ENCODE measurements around the gene ATOH1. TPM values are rescaled to one million over a fixed set of nuclear protein-coding genes. Genes with fewer than 3 reads are reported as not detected.

The ATOH1 gene
- polyA plus RNA-seq, 2 donors: 0.04 TPM; not detected in 1

DNA sequence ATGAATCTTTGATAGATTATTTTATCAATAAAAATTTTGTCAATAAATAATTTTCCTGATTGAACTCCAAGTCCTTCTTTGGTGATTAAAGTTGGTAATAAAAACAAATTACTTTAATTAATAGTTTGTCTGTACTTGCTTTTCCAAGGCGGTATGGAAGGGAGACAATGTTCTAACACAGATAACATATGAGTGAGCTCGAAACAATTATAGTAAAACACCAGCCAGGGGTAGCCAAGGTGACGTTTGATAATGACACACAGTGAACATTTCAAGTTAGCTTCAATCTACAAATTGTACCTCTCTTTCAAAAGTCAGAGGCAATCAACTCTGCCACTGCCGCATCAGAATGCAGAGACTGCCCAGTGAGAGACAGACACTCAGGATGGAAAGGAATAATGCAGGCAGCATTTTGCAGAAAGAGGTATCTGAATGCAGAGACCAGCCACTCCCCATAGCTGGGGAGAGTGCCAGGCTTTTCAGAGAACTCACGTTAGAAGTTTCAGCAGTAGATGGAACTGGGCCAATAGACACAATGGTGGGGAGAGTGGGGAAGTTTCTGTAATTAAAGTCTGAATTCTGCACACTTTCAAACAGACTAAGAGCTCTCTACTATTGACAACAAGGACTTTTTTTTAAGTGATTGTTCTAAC, 18.1 kb upstream of the ATOH1 start:
- Histone ChIP-seq H3K4me1 (ENCODE audit: control insufficient read depth in 2 of 2, insufficient read depth in 2 of 2, low read length in 1 of 2) (no peaks in the 10 kb centered on the region), H3K4me3 (ENCODE audit: low read depth in 1 of 2, low read length in 2 of 2) (no peak overlapping the region)
- 41 to 42% methylated on average over 5 of the region's 5 CpGs for WGBS, 2 donors

DNA sequence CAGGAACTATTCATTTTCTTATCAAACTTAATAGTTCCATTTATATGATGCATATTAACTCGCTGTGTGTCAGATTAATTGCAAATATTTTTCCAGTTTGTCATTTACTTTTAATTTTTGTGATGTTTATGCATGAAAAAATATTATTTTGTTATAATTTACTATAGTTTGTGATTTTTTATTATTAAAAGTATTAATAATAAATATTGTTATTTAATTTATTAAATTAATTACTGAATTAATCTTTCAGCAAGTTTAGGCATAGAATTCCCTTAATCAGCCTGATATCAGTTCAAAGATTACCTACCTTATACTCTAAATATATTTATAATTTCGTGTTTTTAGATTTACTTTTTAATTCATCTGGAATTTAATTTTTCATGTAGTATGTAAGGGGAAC, 15.5 kb upstream of the ATOH1 start:
- 70 to 89% methylated on average over 2 of the region's 2 CpGs for WGBS, 2 donors

More for the DNA sequence above, 18.1 kb upstream of the ATOH1 start:
- Histone ChIP-seq H3K27ac (ENCODE audit: low read depth in 2 of 2, low read length in 1 of 2) (no peak overlapping the region), H3K27me3 (ENCODE audit: control insufficient read depth in 1 of 2, insufficient read depth in 2 of 2, low read length in 2 of 2) (no peaks in the 10 kb centered on the region), H3K9me3 (ENCODE audit: control insufficient read depth in 2 of 2, insufficient read depth in 1 of 2, low read depth in 1 of 2, low read length in 1 of 2) (no peaks in the 10 kb centered on the region), H3K36me3 (ENCODE audit: control insufficient read depth in 2 of 2, insufficient read depth in 2 of 2, low read length in 1 of 2) (no peaks in the 10 kb centered on the region)

GRCh38 chr4:93814141-93814540, 14.4 kb upstream of the ATOH1 start:
- H3K27me3 ChIP-seq (ENCODE audit: control insufficient read depth in 1 of 2, insufficient read depth in 2 of 2, low read length in 2 of 2): no peaks in the 10 kb centered on the region
- H3K9me3 ChIP-seq (ENCODE audit: control insufficient read depth in 2 of 2, insufficient read depth in 1 of 2, low read depth in 1 of 2, low read length in 1 of 2): no peaks in the 10 kb centered on the region
- no peaks in the 10 kb centered on the region for H3K36me3 ChIP-seq (ENCODE audit: control insufficient read depth in 2 of 2, insufficient read depth in 2 of 2, low read length in 1 of 2)
- H3K4me1 ChIP-seq (ENCODE audit: control insufficient read depth in 2 of 2, insufficient read depth in 2 of 2, low read length in 1 of 2): no peaks in the 10 kb centered on the region
- 85 to 88% methylated on average over 3 of the region's 3 CpGs for WGBS, 2 donors
- no peak overlapping the region for H3K4me3 ChIP-seq (ENCODE audit: low read depth in 1 of 2, low read length in 2 of 2)
- no peak overlapping the region for H3K27ac ChIP-seq (ENCODE audit: low read depth in 2 of 2, low read length in 1 of 2)

More for the DNA sequence above, 15.5 kb upstream of the ATOH1 start:
- Histone ChIP-seq H3K27me3 (ENCODE audit: control insufficient read depth in 1 of 2, insufficient read depth in 2 of 2, low read length in 2 of 2) (no peaks in the 10 kb centered on the region), H3K9me3 (ENCODE audit: control insufficient read depth in 2 of 2, insufficient read depth in 1 of 2, low read depth in 1 of 2, low read length in 1 of 2) (no peaks in the 10 kb centered on the region), H3K4me3 (ENCODE audit: low read depth in 1 of 2, low read length in 2 of 2) (no peak overlapping the region), H3K36me3 (ENCODE audit: control insufficient read depth in 2 of 2, insufficient read depth in 2 of 2, low read length in 1 of 2) (no peaks in the 10 kb centered on the region), H3K4me1 (ENCODE audit: control insufficient read depth in 2 of 2, insufficient read depth in 2 of 2, low read length in 1 of 2) (no peaks in the 10 kb centered on the region), H3K27ac (ENCODE audit: low read depth in 2 of 2, low read length in 1 of 2) (no peak overlapping the region)

DNA sequence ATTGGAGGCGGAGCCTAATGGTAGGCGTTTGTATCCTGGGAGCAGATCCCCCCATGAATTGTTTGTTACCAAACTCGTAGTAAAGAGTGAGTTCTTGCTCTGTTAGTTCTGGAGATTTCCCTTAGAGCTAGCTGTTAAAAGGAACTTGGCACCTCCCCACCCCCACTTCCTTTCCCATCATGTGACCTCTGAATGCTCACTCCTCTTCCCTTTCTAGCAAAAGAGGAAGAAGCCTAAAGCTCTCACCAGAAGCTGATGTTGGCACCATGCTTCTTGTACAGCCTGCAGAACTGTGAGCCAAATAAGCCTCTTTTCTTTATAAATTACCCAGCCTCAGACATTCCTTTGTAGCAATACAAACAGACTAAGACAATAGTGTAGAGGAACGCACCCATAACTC, 13.8 kb upstream of the ATOH1 start:
- WGBS, 2 donors: 41 to 62% methylated on average over 4 of the region's 4 CpGs
- Histone ChIP-seq H3K4me3 (ENCODE audit: low read depth in 1 of 2, low read length in 2 of 2) (no peak overlapping the region), H3K36me3 (ENCODE audit: control insufficient read depth in 2 of 2, insufficient read depth in 2 of 2, low read length in 1 of 2) (no peaks in the 10 kb centered on the region), H3K27ac (ENCODE audit: low read depth in 2 of 2, low read length in 1 of 2) (no peak overlapping the region), H3K9me3 (ENCODE audit: control insufficient read depth in 2 of 2, insufficient read depth in 1 of 2, low read depth in 1 of 2, low read length in 1 of 2) (no peaks in the 10 kb centered on the region), H3K27me3 (ENCODE audit: control insufficient read depth in 1 of 2, insufficient read depth in 2 of 2, low read length in 2 of 2) (no peaks in the 10 kb centered on the region), H3K4me1 (ENCODE audit: control insufficient read depth in 2 of 2, insufficient read depth in 2 of 2, low read length in 1 of 2) (no peaks in the 10 kb centered on the region)

DNA sequence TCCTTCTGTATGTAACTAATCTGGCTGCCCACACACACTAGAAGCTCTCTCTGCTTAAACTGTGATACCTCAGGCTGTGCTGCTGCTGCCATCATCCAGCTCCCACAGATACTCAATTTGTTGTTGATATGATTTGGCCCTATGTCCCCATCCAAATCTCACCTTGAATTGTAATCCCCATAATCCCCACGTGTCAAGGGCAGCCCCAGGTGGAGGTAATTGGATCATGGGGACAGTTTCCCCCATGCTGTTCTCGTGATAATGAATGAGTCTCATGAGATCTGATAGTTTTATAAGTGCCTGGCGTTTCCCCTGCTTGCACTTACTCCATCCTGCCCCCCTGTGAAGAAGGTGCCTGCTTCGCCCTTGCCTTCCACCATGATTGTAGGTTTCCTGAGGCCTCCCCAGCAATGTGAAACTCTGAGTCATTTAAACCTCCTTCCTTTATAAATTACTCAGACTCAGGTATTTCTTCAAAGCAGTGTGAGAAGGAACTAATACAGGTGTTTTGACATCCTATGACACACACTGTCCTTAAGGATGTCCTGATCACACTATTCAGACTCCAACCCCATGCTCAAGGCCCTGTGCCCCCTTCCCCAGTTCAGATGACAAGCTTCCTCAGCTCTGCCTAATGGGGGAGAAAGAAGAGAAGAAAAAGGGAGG, 2.9 kb upstream of the ATOH1 start:
- Histone ChIP-seq H3K27ac (ENCODE audit: low read depth in 2 of 2, low read length in 1 of 2) (no peak overlapping the region), H3K27me3 (ENCODE audit: control insufficient read depth in 1 of 2, insufficient read depth in 2 of 2, low read length in 2 of 2) (peaks cover 5 to 20% of the 10 kb centered on the region in 2 donors), H3K4me1 (ENCODE audit: control insufficient read depth in 2 of 2, insufficient read depth in 2 of 2, low read length in 1 of 2) (peaks cover 3 to 11% of the 10 kb centered on the region in 2 donors), H3K4me3 (ENCODE audit: low read depth in 1 of 2, low read length in 2 of 2) (no peak overlapping the region), H3K36me3 (ENCODE audit: control insufficient read depth in 2 of 2, insufficient read depth in 2 of 2, low read length in 1 of 2) (no peaks in the 10 kb centered on the region), H3K9me3 (ENCODE audit: control insufficient read depth in 2 of 2, insufficient read depth in 1 of 2, low read depth in 1 of 2, low read length in 1 of 2) (peaks cover 0 to 6% of the 10 kb centered on the region in 2 donors)
- 39 to 51% methylated on average over 4 of the region's 4 CpGs for WGBS, 2 donors

DNA sequence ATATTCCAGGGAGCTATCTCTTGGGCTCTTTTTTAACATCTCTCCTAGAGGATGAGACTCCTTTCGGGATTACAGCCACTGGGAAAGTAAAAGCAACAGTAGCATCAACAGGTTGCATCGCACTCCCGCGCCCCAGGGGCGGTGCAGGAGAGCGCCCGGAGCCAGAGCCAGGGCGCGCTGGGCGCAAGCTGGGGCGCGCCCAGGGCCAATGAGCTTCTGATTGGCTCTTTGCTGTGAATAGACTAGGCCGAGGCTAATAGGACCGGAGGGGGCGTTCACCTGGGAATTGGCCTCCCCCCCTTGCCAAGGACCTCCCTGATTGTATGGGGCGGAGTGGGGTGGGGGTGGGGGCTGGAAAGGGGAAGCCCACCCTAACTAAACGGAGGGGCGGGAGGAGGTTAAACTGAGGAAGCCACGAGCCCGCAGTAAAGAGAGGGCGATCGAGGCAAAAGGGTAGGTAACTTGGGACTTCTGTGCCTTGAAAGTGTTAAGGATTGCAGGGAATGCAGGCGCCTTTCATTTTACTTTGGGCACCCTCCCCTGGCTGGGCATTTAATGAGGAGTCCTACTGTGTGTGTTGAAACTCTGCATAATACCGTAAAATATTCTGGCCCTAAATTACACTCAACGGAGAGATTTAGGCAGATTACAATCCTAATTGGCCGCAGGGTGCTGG, 1.1 kb upstream of the ATOH1 start:
- Histone ChIP-seq H3K4me3 (ENCODE audit: low read depth in 1 of 2, low read length in 2 of 2) (no peak overlapping the region), H3K4me1 (ENCODE audit: control insufficient read depth in 2 of 2, insufficient read depth in 2 of 2, low read length in 1 of 2) (peaks cover 3 to 11% of the 10 kb centered on the region in 2 donors), H3K36me3 (ENCODE audit: control insufficient read depth in 2 of 2, insufficient read depth in 2 of 2, low read length in 1 of 2) (no peaks in the 10 kb centered on the region), H3K27ac (ENCODE audit: low read depth in 2 of 2, low read length in 1 of 2) (no peak overlapping the region), H3K27me3 (ENCODE audit: control insufficient read depth in 1 of 2, insufficient read depth in 2 of 2, low read length in 2 of 2) (peaks cover 5 to 25% of the 10 kb centered on the region in 2 donors), H3K9me3 (ENCODE audit: control insufficient read depth in 2 of 2, insufficient read depth in 1 of 2, low read depth in 1 of 2, low read length in 1 of 2) (peaks cover 0 to 6% of the 10 kb centered on the region in 2 donors)
- 4 to 6% methylated on average over 26 of the region's 26 CpGs for WGBS, 2 donors

GRCh38 chr4:93828995-93829819, 654 bp downstream of the ATOH1 start:
- no peak overlapping the region for H3K27ac ChIP-seq (ENCODE audit: low read depth in 2 of 2, low read length in 1 of 2)
- 2% methylated on average over 70 of the region's 70 CpGs for WGBS, 2 donors

DNA sequence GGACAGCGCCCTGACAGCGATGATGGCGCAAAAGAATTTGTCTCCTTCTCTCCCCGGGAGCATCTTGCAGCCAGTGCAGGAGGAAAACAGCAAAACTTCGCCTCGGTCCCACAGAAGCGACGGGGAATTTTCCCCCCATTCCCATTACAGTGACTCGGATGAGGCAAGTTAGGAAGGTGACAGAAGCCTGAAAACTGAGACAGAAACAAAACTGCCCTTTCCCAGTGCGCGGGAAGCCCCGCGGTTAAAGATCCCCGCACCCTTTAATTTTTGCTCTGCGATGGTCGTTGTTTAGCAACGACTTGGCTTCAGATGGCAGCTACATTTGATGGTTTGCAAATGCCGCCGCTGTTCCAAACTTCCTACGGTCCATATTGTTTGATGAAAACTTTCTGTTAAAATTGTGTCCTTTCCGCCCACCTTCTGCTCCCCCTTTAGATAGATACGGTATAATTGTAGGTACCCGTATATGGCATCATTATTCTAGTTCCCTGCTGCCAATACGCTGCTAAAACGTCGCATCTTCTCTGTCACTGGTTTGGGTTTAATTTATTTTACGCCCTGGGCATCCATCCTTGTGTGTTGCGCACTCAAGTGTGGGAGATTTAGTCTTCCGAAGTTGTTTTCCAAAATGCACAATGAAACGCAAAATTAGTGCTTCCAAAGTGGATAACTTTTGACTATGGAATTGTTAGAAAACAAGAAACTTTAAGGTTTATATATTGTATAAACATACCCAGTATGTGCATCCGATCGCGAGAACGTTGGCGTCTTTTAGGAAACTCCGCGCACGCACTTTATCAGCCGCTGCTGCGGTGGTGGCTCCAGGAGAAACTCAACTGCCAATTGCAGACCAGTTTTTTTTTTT, 1.5 kb downstream of the ATOH1 start:
- H3K4me1 ChIP-seq (ENCODE audit: control insufficient read depth in 2 of 2, insufficient read depth in 2 of 2, low read length in 1 of 2): peaks cover 3 to 11% of the 10 kb centered on the region in 2 donors
- H3K27ac ChIP-seq (ENCODE audit: low read depth in 2 of 2, low read length in 1 of 2): no peak overlapping the region
- WGBS, 2 donors: 16 to 17% methylated on average over 40 of the region's 40 CpGs
- peaks cover 0 to 6% of the 10 kb centered on the region in 2 donors for H3K9me3 ChIP-seq (ENCODE audit: control insufficient read depth in 2 of 2, insufficient read depth in 1 of 2, low read depth in 1 of 2, low read length in 1 of 2)
- no peak overlapping the region for H3K4me3 ChIP-seq (ENCODE audit: low read depth in 1 of 2, low read length in 2 of 2)
- H3K36me3 ChIP-seq (ENCODE audit: control insufficient read depth in 2 of 2, insufficient read depth in 2 of 2, low read length in 1 of 2): no peaks in the 10 kb centered on the region
- H3K27me3 ChIP-seq (ENCODE audit: control insufficient read depth in 1 of 2, insufficient read depth in 2 of 2, low read length in 2 of 2): peaks cover 5 to 25% of the 10 kb centered on the region in 2 donors

More at GRCh38 chr4:93828995-93829819, 654 bp downstream of the ATOH1 start:
- Histone ChIP-seq H3K36me3 (ENCODE audit: control insufficient read depth in 2 of 2, insufficient read depth in 2 of 2, low read length in 1 of 2) (no peaks in the 10 kb centered on the region), H3K4me1 (ENCODE audit: control insufficient read depth in 2 of 2, insufficient read depth in 2 of 2, low read length in 1 of 2) (peaks cover 3 to 11% of the 10 kb centered on the region in 2 donors), H3K9me3 (ENCODE audit: control insufficient read depth in 2 of 2, insufficient read depth in 1 of 2, low read depth in 1 of 2, low read length in 1 of 2) (peaks cover 0 to 6% of the 10 kb centered on the region in 2 donors), H3K27me3 (ENCODE audit: control insufficient read depth in 1 of 2, insufficient read depth in 2 of 2, low read length in 2 of 2) (peaks cover 5 to 25% of the 10 kb centered on the region in 2 donors), H3K4me3 (ENCODE audit: low read depth in 1 of 2, low read length in 2 of 2) (peak overlapping the region; percentile 5 to 25)
